Right atrium auricular region (tissue), 2 donors: Measurements from ENCODE around the gene IL19. TPM values are rescaled to one million over a fixed set of nuclear protein-coding genes. Genes with fewer than 3 reads are reported as not detected.

Experiments used
- DNase-seq: peaks from one replicate; pipeline ENCODE4 v3.0.0-alpha.2; 2019; ENCODE audit warnings: low spot score
- H3K27ac ChIP-seq, 2 donors: fragments of 200-600 bp; sonication (generic); 1 replicate in 1 of 2; 2 replicates in 1 of 2; pipeline ENCODE4 v1.5.1; 2016 to 2019
- H3K27me3 ChIP-seq, 2 donors: fragments of 200-600 bp; sonication (generic); one replicate each; pipeline versions ENCODE4 v1.5.1 to v1.6.0; 2017 to 2019
- H3K36me3 ChIP-seq: fragments of 200-600 bp; sonication (generic); one replicate; pipeline ENCODE4 v1.5.1; 2016
- H3K4me1 ChIP-seq, 2 donors: fragments of 200-600 bp; sonication (generic); one replicate each; pipeline versions ENCODE4 v1.5.1 to v1.6.0; 2017 to 2019
- H3K4me3 ChIP-seq, 2 donors: fragments of 200-600 bp; sonication (generic); 1 replicate in 1 of 2; 2 replicates in 1 of 2; pipeline ENCODE4 v1.5.1; 2017 to 2019; ENCODE audit warnings: mild to moderate bottlenecking in 1 of 2, moderate library complexity in 1 of 2
- H3K9me3 ChIP-seq, 2 donors: fragments of 200-600 bp; sonication (generic); one replicate each; pipeline ENCODE4 v1.5.1; 2019
- CTCF ChIP-seq, 2 donors: fragments of 200-600 bp; sonication (generic); IDR thresholded peaks; one replicate each; pipeline ENCODE4 v1.5.1; 2019; ENCODE audit warnings: antibody characterized with exemption in 2 of 2
- total RNA-seq, 2 donors: library from RNA; depleted of rRNA; stranded (reverse); fragments of >200 nt; gene quantifications; one replicate each; pipeline ENCODE4 v1.1.0, GENCODE V29; 2016

Gene IL19
- total RNA-seq, 2 donors from 2014 or later = not detected

GRCh38 chr1:206805357-206805756 lies 34.8 kb downstream of the IL19 start:
- H3K27me3 ChIP-seq = no peaks in the 10 kb centered on the region
- TF ChIP-seq CTCF (IDR thresholded peaks at IDR 0.05) = no peak
- no peaks in the 10 kb centered on the region for H3K36me3 ChIP-seq
- no peak overlapping the region for H3K27ac ChIP-seq
- no peak overlapping the region for H3K4me3 ChIP-seq
- H3K9me3 ChIP-seq = no peaks in the 10 kb centered on the region
- H3K4me1 ChIP-seq = no peaks in the 10 kb centered on the region
- DNase-seq = no peak

- TF ChIP-seq CTCF (IDR thresholded peaks at IDR 0.05) = peak in 1 of 2 donors; percentile 56
- DNase-seq = no peak
Observed at GRCh38 chr1:206808615-206809014, 38.0 kb downstream of the IL19 start.

GRCh38 chr1:206809504-206810084 lies 39.0 kb downstream of the IL19 start:
- Histone ChIP-seq H3K36me3 (no peaks in the 10 kb centered on the region), H3K9me3 (peaks cover 0 to 15% of the 10 kb centered on the region in 2 donors), H3K4me3 (no peak overlapping the region), H3K27ac (no peak overlapping the region), H3K27me3 (no peaks in the 10 kb centered on the region), H3K4me1 (no peaks in the 10 kb centered on the region)
- no peak for DNase-seq
- TF ChIP-seq CTCF (IDR thresholded peaks at IDR 0.05) = no peak

More at GRCh38 chr1:206808615-206809014, 38.0 kb downstream of the IL19 start:
- no peaks in the 10 kb centered on the region for H3K27me3 ChIP-seq
- no peak overlapping the region for H3K27ac ChIP-seq
- peaks cover 0 to 15% of the 10 kb centered on the region in 2 donors for H3K9me3 ChIP-seq
- no peaks in the 10 kb centered on the region for H3K4me1 ChIP-seq
- no peak overlapping the region for H3K4me3 ChIP-seq
- no peaks in the 10 kb centered on the region for H3K36me3 ChIP-seq

GRCh38 chr1:206812471-206812870 lies 41.9 kb downstream of the IL19 start:
- no peak for DNase-seq
- Histone ChIP-seq H3K27me3 (no peaks in the 10 kb centered on the region), H3K27ac (no peak overlapping the region), H3K4me1 (no peaks in the 10 kb centered on the region), H3K4me3 (no peak overlapping the region), H3K9me3 (peaks cover 0 to 15% of the 10 kb centered on the region in 2 donors), H3K36me3 (no peaks in the 10 kb centered on the region)
- TF ChIP-seq CTCF (IDR thresholded peaks at IDR 0.05) = no peak

- no peak for TF ChIP-seq CTCF (IDR thresholded peaks at IDR 0.05)
- no peak overlapping the region for H3K27ac ChIP-seq
Observed at GRCh38 chr1:206814716-206815341, 44.3 kb downstream of the IL19 start.

More at GRCh38 chr1:206814716-206815341, 44.3 kb downstream of the IL19 start:
- Histone ChIP-seq H3K36me3 (no peaks in the 10 kb centered on the region), H3K4me1 (no peaks in the 10 kb centered on the region), H3K4me3 (no peak overlapping the region), H3K9me3 (peaks cover 0 to 15% of the 10 kb centered on the region in 2 donors), H3K27me3 (no peaks in the 10 kb centered on the region)
- no peak for DNase-seq
